Ishikawa (cell line): ENCODE data around the gene GALNT9.

Experiments
- CEBPB ChIP-seq: IDR thresholded peaks from 2 replicates; pipeline ENCODE4 v1.6.1; 2012
- CREB1 ChIP-seq: IDR thresholded peaks from 2 replicates; pipeline ENCODE4 v1.6.1; 2012; ENCODE audit warnings: low read depth
- EGR1 ChIP-seq: IDR thresholded peaks from 2 replicates; pipeline ENCODE4 v1.6.1; 2012
- EP300 ChIP-seq: IDR thresholded peaks from 2 replicates; pipeline ENCODE4 v1.6.1; 2012; ENCODE audit warnings: borderline replicate concordance
- FOXM1 ChIP-seq: IDR thresholded peaks from 2 replicates; pipeline ENCODE4 v1.6.1; 2012; ENCODE audit warnings: low read depth, borderline replicate concordance
- MAX ChIP-seq: IDR thresholded peaks from 2 replicates; pipeline ENCODE4 v1.6.1; 2012
- NFIC ChIP-seq: IDR thresholded peaks from 2 replicates; pipeline ENCODE4 v1.6.1; 2012
- RAD21 ChIP-seq: IDR thresholded peaks from 2 replicates; pipeline ENCODE4 v1.6.1; 2012; ENCODE audit warnings: low read depth
- REST ChIP-seq: IDR thresholded peaks from 2 replicates; pipeline ENCODE4 v1.6.1; 2012; ENCODE audit warnings: low read depth, mild to moderate bottlenecking
- TAF1 ChIP-seq: IDR thresholded peaks from 2 replicates; pipeline ENCODE4 v1.6.1; 2012; ENCODE audit warnings: low read depth, mild to moderate bottlenecking
- TCF12 ChIP-seq: IDR thresholded peaks from 2 replicates; pipeline ENCODE4 v1.6.1; 2012; ENCODE audit warnings: low read depth
- TEAD4 ChIP-seq: IDR thresholded peaks from 2 replicates; pipeline ENCODE4 v1.6.1; 2012
- USF1 ChIP-seq: IDR thresholded peaks from 2 replicates; pipeline ENCODE4 v1.6.1; 2012
- YY1 ChIP-seq: IDR thresholded peaks from 2 replicates; pipeline ENCODE4 v1.6.1; 2012; ENCODE audit warnings: low read depth
- ZBTB7A ChIP-seq: IDR thresholded peaks from 2 replicates; pipeline ENCODE4 v1.6.1; 2012; ENCODE audit warnings: low read depth

GALNT9 gene

DNA sequence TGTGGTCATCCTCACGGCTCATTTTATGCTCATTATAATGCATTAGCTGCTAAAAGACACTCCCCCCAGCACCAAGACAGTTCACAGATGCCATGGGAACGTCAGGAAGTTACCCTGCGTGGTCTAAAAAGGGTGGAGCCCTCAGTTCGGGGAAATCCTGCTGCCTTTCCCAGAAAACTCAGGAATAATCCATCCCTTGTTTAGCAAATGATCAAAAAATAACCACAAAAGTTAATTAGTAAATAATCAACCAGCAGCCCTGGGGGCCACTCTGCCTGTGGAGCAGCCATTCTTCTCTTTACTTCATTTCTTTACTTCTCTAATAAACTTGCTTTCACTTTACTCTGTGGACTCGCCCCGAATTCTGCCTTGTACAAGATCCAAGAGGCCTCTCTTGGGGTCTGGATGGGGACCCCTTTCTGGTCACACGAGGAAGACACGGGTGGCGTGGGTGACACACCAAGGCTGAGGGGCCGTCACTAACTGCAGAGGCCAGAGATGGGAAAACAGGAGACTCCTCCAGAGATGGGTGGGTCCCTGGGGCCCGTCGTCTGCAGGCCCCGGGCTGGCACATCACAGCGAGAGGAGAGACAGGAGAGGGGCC, 119.7 kb downstream of the GALNT9 start:
- no peak for TF ChIP-seq EP300
- no peak for TF ChIP-seq TCF12
- TF ChIP-seq USF1, result no peak
- no peak for TF ChIP-seq REST
- no peak for TF ChIP-seq MAX
- no peak for TF ChIP-seq TAF1
- no peak for TF ChIP-seq EGR1

DNA sequence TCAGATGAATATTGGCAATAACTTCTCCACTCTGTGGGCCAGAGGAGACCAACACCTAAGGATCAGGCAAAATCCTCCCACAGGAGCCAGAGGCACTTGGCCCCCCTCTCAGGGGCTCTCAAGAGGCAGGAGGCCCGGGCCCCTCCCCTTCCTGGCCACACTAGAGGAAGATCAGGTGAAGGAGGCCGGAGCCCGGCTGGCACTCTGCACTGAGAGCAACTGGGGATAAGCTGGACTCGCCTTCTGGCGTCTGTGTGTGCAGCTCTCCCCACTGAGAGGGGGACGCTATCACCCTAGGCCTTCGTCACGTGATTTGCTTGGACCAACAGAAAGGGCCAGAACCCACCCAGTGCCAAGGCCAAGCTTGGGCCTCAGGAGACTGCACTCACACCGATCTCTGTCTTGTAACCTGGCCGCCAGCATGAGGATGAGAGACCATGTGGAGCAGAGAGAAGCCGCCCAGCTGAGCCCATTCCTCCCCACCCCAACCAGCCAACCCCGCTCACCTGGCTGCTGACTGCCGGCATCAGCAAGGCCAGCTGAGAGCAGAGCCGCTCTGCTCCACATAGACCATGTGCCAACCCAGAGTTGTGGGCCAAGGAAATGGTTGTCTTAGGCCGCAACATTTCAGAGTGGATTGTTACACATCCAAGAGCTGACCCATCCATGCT, 121.1 kb downstream of the GALNT9 start:
- TF ChIP-seq YY1 (no peak), FOXM1 (no peak), CREB1 (no peak), CEBPB (no peak), TEAD4 (no peak), MAX (no peak), REST (no peak), NFIC (no peak), ZBTB7A (no peak), EGR1 (no peak), USF1 (no peak), RAD21 (no peak), TAF1 (no peak), EP300 (no peak), TCF12 (no peak)

- TF ChIP-seq USF1 (no peak), ZBTB7A (no peak)
Observed at GRCh38 chr12:132207083-132207775, 122.2 kb downstream of the GALNT9 start.

- no peak for TF ChIP-seq ZBTB7A
- no peak for TF ChIP-seq REST
- TF ChIP-seq TAF1, result no peak
- no peak for TF ChIP-seq YY1
- TF ChIP-seq FOXM1, result no peak
- no peak for TF ChIP-seq TCF12
- no peak for TF ChIP-seq NFIC
- TF ChIP-seq RAD21, result no peak
- no peak for TF ChIP-seq USF1
- TF ChIP-seq MAX, result no peak
- TF ChIP-seq TEAD4, result no peak
- TF ChIP-seq CEBPB, result no peak
- no peak for TF ChIP-seq EP300
- TF ChIP-seq EGR1, result no peak
Observed at GRCh38 chr12:132206046-132206434, 123.3 kb downstream of the GALNT9 start.
